SKM-1 treated with dmso at 0.1 percent for 144 hours (cell line): ENCODE measurements around the gene PLA2G3.
"Not testable (repeated sequence)": the region's sequence is repeated elsewhere in the genome, so short reads cannot be mapped to it uniquely, and the experiment has no call there.

Experiments used
- DNase-seq: peaks from one replicate; lab custom pipeline; 2025; ENCODE audit not compliant: unreplicated experiment; lab: John Stamatoyannopoulos, UW

The PLA2G3 gene

GRCh38 chr22:31124811-31125465, 15.4 kb downstream of the PLA2G3 start:
- DNase-seq: no peak

- DNase-seq: no peak
Measured at GRCh38 chr22:31124290-31124689, 16.0 kb downstream of the PLA2G3 start.

GRCh38 chr22:31123292-31123602, 17.1 kb downstream of the PLA2G3 start:
- no peak for DNase-seq

GRCh38 chr22:31122532-31123291, 17.6 kb downstream of the PLA2G3 start, which contains the start of gene INPP5J:
Gene INPP5J (plus strand): TSS chr22:31122966. CDS start chr22:31123015, 49 bp downstream.
- no peak for DNase-seq

- no peak for DNase-seq
Measured at GRCh38 chr22:31122196-31122531, 18.1 kb downstream of the PLA2G3 start.

- DNase-seq: no peak
Measured at GRCh38 chr22:31121403-31121802, 18.9 kb downstream of the PLA2G3 start.

- no peak for DNase-seq
Measured at GRCh38 chr22:31120642-31121041, 19.7 kb downstream of the PLA2G3 start.

- no peak for DNase-seq
Measured at GRCh38 chr22:31120230-31120629, 20.1 kb downstream of the PLA2G3 start.

- no peak for DNase-seq
Measured at GRCh38 chr22:31119026-31119717, 21.1 kb downstream of the PLA2G3 start.

GRCh38 chr22:31118046-31118820, 22.1 kb downstream of the PLA2G3 start:
- DNase-seq: no peak

- not testable (repeated sequence) for DNase-seq
Measured at GRCh38 chr22:31112547-31113091, 27.7 kb downstream of the PLA2G3 start.

- no peak for DNase-seq
Measured at GRCh38 chr22:31107894-31108218, 32.5 kb downstream of the PLA2G3 start.

GRCh38 chr22:31107178-31107893, 33.0 kb downstream of the PLA2G3 start, which contains the start of gene SELENOM:
Gene SELENOM (minus strand): TSS chr22:31107568. CDS start chr22:31107505, 63 bp downstream.
- DNase-seq: peak; percentile 96

- no peak for DNase-seq
Measured at GRCh38 chr22:31106731-31107177, 33.6 kb downstream of the PLA2G3 start.

GRCh38 chr22:31106001-31106571, 34.2 kb downstream of the PLA2G3 start:
- DNase-seq: no peak

- no peak for DNase-seq
Measured at GRCh38 chr22:31105282-31105929, 34.9 kb downstream of the PLA2G3 start.

GRCh38 chr22:31104869-31105268, 35.4 kb downstream of the PLA2G3 start:
- DNase-seq: no peak

- DNase-seq: no peak
Measured at GRCh38 chr22:31103899-31104694, 36.2 kb downstream of the PLA2G3 start.

- DNase-seq: no peak
Measured at GRCh38 chr22:31103111-31103510, 37.2 kb downstream of the PLA2G3 start.
